Gastroesophageal sphincter (tissue), 3 donors: Measurements from ENCODE around the gene FNDC11.

Experiments
- CTCF ChIP-seq, 4 experiments: fragments of 200-600 bp in 2 of 4; fragments of 450-650 bp in 2 of 4; sonication (generic) in 1 of 4; IDR thresholded peaks; one replicate each; pipeline ENCODE4 v1.5.1; 2017 to 2019; ENCODE audit warnings: antibody characterized with exemption in 4 of 4, mild to moderate bottlenecking in 2 of 4, moderate library complexity in 2 of 4
- EP300 ChIP-seq: sonication (generic); formaldehyde crosslinking; IDR thresholded peaks from one replicate; pipeline ENCODE4 v1.6.1; 2017; ENCODE audit warnings: antibody characterized with exemption, mild to moderate bottlenecking
- POLR2A ChIP-seq, 2 donors: fragments of 450-650 bp; IDR thresholded peaks; one replicate each; pipeline ENCODE4 v1.6.1; 2017; ENCODE audit warnings: antibody characterized with exemption in 2 of 2, mild to moderate bottlenecking in 2 of 2, moderate library complexity in 1 of 2

GRCh38 chr20:63544241-63544957, 9.6 kb upstream of the FNDC11 start:
- TF ChIP-seq CTCF (IDR thresholded peaks at IDR 0.05) (no peak), POLR2A (IDR thresholded peaks at IDR 0.05) (no peak), EP300 (no peak)
